GM19372 (cell line): ENCODE measurements around the gene SPG7.
"Not testable (repeated sequence)": the region's sequence is repeated elsewhere in the genome, so short reads cannot be mapped to it uniquely, and the experiment has no call there.

Experiments
- ATAC-seq: cut with Tn5 transposase; IDR thresholded peaks from one replicate; pipeline ENCODE4 v1.9.1; 2021; ENCODE audit warnings: mild to moderate bottlenecking, low read depth, moderate library complexity; ENCODE audit not compliant: unreplicated experiment

SPG7 gene

GRCh38 chr16:89574681-89575246 is 66.6 kb downstream of the SPG7 start:
- no peak for ATAC-seq

DNA sequence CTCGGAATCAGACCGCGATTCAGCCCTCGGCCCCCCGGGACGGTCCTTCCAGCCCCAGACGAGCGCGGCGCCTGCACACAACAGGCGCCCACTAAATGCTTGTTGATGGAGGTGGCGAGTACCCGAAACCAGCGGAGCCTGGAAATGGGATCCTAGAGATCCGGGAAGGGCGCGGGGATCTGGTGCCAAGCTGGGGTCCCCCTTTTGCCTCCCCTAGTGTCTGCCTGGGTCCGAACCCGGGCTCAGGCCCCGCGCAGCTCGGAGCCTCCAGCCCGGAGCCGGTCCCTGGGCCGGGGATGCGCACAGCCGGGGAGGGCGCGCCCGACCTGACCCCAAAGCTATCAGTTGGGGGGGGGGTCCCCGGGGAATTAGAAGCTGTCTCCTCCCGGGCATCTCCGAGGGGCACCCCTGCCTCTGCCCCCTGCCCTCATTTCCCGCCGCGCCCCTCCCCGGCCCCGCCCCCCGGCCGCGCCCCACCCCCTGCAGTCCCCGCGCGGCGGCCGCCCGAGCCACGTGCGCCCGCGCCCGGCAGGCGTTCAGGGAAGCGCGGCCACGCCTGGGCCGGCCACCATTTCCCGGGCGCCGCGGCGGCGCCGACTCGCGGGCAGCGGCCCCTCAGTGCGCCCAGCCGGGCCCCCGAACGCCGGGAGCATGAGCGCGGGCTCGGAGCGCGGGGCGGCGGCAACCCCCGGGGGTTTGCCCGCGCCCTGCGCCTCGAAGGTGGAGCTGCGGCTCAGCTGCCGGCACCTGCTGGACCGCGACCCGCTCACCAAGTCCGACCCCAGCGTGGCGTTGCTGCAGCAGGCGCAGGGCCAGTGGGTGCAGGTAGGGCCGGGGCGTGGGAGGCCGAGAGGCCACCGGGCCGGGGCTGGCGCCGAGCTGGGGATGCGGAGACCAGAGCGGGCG is 67.3 kb downstream of the SPG7 start, which contains the start of gene CPNE7:
Gene CPNE7 (plus strand): TSS at position 512 of the 906 bp plus-strand sequence. CDS start 140 bp downstream, at position 652.
- ATAC-seq, result no peak

DNA sequence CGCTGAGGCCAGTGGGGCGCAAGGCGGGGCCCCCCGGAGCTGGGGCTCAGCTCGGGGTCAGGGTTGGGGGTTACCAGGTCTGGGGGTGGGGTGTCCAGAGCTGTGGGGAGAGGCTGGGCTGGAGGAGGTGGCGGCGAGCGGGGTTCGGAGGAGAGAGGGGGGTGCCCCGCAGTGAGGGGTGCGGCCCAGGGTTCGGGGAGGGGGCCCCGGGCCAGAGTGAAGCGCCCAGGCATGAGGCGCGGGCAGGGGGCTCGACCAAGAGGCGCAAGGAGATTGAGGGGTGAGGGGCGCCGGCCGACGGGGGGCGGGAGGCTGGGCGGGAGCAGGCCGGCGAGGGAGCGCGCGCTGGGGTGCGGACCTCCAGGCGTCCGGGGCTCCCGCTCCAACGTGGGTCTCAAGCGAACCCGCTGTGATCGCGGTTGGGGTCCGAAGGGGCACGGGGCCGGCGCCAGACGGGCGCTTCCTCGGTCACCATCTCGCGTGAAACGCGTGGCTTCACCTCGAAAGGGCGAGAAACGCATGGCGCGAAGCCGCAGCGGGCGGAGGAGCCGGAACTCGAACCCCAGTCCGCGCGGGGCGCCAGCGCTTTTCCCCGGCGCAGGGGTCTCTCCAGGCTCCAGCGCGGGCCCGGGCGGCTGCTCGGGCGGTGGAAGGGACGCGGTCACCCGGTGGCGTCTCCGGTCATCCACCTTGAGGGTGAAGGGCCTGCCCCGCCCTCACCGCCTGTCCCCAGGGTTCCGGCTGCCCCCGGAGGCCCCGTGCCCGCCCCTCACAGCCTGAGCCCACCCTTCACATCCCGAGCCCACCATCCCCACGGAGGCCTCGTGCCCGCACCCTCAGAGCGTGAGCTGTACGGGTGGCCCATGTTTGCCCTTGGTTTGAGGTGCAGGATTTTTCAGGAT is 68.2 kb downstream of the SPG7 start:
- no peak for ATAC-seq

GRCh38 chr16:89577055-89577759 is 69.0 kb downstream of the SPG7 start:
- no peak for ATAC-seq

DNA sequence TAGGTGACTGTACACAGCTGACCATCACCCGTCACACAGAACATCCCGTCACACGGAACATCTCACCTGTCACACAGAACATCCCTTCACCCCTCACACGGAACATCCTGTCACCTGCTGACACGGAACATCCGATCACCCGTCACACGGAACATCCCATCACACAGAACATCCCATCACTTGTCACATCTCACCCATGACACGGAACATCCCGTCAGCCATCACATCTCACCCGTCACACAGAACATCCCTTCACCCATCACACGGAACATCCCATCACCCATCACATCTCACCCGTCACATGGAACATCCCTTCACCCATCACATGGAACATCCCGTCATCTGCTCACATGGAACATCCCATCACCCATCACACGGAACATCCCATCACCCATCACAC is 71.1 kb downstream of the SPG7 start:
- no peak for ATAC-seq

DNA sequence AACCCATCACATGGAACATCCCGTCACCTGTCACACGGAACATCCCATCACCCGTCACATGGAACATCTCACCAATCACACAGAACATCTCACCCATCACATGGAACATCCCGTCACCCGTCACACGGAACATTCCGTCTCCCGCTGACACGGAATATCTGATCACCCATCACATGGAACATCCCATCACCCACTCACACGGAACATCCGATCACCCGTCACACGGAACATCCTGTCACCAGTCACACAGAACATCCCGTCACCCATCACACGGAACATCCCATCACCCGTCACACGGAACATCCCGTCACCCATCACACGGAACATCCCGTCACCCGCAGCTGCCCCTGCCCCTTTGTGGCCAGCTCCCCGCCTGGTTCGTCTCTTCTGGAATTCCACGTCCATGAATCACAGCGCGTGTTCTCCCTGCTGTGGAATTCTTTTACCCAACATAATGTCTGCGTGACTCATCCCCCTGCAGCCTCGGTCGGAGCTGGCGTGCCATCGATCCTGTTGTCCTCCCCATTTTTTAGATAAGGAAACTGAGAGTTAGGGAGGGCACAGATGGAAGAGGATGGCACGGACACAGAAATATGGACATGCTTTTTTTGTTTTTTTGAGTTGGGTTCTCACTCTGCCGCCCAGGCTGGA is 73.0 kb downstream of the SPG7 start:
- ATAC-seq, result no peak

DNA sequence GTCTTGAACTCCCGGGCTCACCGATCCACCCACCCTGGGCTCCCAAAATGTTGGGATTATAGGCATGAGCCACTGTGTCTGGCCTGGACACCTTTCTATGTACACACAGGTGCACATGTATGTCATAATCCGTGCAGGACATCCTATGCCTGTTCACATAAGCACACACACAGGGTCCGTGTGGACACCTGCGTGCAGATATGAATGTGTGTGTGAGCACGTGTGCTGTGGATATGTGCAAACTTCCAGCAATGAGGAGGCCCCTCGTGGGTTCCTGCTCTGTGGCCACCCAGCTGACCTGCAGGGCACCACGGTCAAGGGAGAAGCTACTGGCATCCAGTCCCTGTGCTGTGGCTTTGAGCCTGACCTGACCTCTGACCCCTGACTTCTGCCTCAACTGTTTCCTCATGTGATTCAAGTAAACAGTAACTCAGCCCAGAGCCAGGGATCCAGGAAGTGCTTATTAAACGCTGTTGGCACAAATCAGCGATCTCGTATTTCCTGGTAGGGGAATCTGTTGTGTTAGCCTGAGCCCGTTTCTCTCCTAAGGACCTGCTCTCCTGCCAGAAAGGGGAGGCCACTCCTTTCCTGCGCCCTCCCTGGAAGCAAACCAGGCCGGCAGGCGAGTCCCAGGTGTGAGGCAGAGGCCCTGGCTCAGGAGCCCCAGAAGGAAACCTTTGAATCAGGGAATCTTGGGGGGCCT is 73.8 kb downstream of the SPG7 start:
- ATAC-seq, result no peak

GRCh38 chr16:89582614-89583196 is 74.5 kb downstream of the SPG7 start:
- no peak for ATAC-seq

DNA sequence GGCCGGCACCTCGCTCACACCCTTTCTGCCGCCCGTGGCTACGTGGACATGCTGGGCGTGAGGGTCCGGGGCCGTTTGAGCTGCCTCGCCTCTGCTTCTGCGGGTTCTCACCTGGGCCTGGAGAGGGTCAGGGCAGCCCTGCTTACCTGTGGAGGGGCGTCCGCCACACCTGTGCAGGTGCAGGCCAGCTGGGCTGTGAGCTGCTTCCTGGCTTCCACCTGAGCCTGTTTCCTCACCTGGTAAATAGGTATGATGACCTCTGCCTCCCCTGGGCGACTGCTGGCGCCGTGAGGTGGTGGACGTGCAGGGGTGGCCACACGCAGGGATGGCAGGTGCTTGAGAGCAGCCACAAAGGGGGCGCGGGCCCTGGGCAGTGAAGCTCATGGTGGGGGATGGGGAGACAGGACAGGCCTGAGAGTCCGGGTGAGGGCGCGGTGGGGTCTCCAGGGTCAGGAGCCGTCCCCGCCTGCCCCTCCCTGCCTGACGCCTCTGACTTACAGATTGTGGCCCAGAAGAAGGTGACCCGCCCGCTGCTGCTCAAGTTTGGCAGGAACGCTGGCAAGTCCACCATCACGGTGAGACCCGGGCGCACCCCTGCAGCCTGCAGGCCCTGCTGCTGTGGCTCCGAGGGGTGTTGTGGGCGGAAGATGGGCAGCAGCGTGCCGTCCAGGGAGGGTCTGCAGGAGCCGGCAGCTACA is 75.1 kb downstream of the SPG7 start:
- no peak for ATAC-seq

- no peak for ATAC-seq
Observed at GRCh38 chr16:89583895-89584644, 75.9 kb downstream of the SPG7 start.

GRCh38 chr16:89584768-89585549 is 76.8 kb downstream of the SPG7 start:
- ATAC-seq, result no peak

DNA sequence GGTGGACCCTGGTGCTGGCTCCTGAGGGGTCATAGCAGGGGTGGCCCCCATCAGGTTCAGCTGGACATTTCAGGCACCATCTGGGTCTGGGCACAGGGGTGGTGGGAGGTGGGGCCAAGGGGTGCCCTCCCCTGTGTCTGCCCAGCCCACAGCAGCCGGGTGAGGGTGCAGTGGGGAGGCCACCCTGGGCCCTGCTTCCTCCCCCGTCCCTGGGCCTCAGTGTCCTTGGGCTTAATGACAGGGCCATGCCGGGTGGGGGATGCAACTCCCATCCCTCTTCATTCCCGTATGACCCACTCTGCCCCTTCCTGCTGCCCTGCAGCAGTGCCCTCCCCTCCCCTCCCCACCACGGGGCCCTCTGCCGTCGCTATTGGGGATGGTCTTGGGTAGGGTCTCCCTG is 78.0 kb downstream of the SPG7 start:
- ATAC-seq, result no peak

- no peak for ATAC-seq
Observed at GRCh38 chr16:89586853-89587252, 78.7 kb downstream of the SPG7 start.

DNA sequence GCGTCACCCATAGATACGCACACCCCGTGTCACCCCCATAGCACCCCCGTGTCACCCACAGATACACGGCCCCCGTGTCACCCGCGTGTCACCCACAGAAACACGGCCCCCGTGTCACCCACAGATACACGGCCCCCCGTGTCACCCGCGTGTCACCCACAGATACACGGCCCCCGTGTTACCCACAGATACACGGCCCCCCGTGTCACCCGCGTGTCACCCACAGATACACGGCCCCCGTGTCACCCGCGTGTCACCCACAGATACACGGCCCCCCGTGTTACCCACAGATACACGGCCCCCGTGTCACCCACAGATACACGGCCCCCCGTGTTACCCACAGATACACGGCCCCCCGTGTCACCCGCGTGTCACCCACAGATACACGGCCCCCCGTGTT is 79.5 kb downstream of the SPG7 start:
- not testable (repeated sequence) for ATAC-seq

DNA sequence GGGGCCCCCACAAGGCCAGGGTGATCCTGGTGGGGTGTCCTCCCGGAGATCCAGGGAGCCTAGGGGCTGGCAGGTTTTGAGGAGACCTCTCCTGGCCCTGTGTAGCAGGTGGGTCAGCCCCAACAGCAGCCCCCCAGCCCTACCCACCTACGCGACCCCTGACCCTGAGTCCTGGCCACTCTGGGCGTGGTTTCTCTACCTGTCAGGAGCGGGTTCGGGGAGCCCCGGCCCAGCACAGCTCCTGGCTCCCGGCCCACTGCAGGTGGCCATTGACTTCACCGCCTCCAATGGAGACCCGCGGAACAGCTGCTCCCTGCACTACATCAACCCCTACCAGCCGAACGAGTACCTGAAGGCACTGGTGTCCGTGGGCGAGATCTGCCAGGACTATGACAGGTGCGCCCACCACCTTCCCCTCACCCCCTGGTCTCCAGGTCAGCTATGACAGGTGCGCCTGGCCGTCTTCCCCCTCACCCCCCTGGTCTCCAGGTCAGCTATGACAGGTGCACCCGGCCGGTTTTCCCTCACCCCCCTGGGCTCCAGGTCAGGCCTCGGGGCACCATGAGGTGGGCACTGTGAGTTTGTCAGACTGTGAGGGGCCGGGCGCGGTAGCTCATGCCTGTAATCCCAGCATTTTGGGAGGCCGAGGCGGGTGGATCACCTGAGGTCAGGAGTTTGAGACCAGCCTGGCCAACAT is 80.4 kb downstream of the SPG7 start:
- ATAC-seq, result no peak

DNA sequence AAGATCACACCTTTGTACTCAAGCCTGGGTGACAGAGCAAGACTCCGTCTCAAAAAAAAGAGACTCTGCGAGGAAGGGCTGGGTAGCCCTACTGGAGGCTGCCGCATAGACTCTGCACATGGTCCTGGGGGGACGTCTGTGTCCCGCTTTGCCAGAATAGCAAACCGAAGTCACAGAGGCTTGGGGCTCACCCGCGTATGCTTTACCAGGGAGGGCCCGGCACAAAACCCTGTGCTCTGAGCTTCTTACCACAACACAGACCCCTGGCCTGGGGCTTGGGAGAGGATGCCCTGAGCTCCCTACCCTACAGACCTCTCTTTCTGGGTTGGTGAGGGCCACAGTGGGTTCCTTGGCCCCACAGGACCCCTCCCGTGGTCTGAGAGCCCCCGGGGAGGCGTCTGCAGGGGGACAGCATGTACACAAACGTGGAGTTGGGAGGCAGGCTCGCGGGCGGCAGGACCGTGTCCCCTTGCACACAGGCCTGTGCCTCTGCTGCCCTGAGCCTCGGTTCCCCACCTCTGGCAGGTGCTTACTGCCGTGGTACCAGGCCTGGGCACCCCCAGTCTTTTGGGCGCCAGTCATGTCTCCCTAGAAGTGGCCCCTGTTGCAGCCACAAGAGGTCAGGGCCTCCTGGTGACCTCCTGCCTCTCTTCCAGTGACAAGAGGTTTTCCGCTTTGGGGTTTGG is 81.2 kb downstream of the SPG7 start:
- no peak for ATAC-seq
